ENCODE results near the gene MYOG. TPM values are rescaled to one million over a fixed set of nuclear protein-coding genes. Genes with fewer than 3 reads are reported as not detected.

Gene MYOG
- total RNA-seq, 1 experiment from 2014 or later, result not detected

- H3K4me1 Mint-ChIP-seq, result peaks cover 29 to 56% of the 10 kb centered on the region in 2 experiments
- no peak overlapping the region for H4K8ac ChIP-seq (replicated peaks; ENCODE audit: insufficient read length, low read depth, low read length)
- no peak overlapping the region for H3K4me2 ChIP-seq (ENCODE audit: insufficient read depth, insufficient read length, low read length)
- H3K14ac ChIP-seq (ENCODE audit: insufficient read depth, low read length), result no peak overlapping the region; the same call in 1 of the 2 replicates
- H3T11ph ChIP-seq (ENCODE audit: low read length), result no peak overlapping the region
- H3K23me2 ChIP-seq (ENCODE audit: insufficient read length, low read depth, low read length, poor library complexity, severe bottlenecking), result no peaks in the 10 kb centered on the region
- H3K27ac Mint-ChIP-seq, result no peak overlapping the region
- H2AFZ ChIP-seq (ENCODE audit: low read length), result no peak overlapping the region
- no peak overlapping the region for H3K23ac ChIP-seq (ENCODE audit: insufficient read length, low read depth, low read length)
- no peak overlapping the region for H2BK12ac ChIP-seq (ENCODE audit: insufficient read length, low read depth, low read length)
- no peaks in the 10 kb centered on the region for H3K9me3 Mint-ChIP-seq
- TF ChIP-seq, protein P1, sequence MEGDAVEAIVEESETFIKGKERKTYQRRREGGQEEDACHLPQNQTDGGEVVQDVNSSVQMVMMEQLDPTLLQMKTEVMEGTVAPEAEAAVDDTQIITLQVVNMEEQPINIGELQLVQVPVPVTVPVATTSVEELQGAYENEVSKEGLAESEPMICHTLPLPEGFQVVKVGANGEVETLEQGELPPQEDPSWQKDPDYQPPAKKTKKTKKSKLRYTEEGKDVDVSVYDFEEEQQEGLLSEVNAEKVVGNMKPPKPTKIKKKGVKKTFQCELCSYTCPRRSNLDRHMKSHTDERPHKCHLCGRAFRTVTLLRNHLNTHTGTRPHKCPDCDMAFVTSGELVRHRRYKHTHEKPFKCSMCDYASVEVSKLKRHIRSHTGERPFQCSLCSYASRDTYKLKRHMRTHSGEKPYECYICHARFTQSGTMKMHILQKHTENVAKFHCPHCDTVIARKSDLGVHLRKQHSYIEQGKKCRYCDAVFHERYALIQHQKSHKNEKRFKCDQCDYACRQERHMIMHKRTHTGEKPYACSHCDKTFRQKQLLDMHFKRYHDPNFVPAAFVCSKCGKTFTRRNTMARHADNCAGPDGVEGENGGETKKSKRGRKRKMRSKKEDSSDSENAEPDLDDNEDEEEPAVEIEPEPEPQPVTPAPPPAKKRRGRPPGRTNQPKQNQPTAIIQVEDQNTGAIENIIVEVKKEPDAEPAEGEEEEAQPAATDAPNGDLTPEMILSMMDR (conservative IDR thresholded peaks at IDR 0.05), result peak; percentile 25; the same call in 1 of the 3 replicates
- H3K4ac ChIP-seq (ENCODE audit: low read depth, low read length), result no peak overlapping the region
- no peak overlapping the region for H2BK120ac ChIP-seq (ENCODE audit: low read depth, low read length, poor library complexity, severe bottlenecking)
- H3K4me1 ChIP-seq (ENCODE audit: insufficient read depth, low read length), result no peaks in the 10 kb centered on the region; the same call in 1 of the 2 replicates
- H4K91ac ChIP-seq (ENCODE audit: insufficient read length, low read depth, low read length), result no peak overlapping the region
- H3K4me3 Mint-ChIP-seq, result no peak overlapping the region
- no peak overlapping the region for H3K56ac ChIP-seq (ENCODE audit: insufficient read length, low read depth, low read length)
- H3K9me3 ChIP-seq (ENCODE audit: control insufficient read depth, low read depth, low read length), result no peaks in the 10 kb centered on the region
- peaks cover 0 to 27% (median 9%) of the 10 kb centered on the region in 3 experiments; a peak in 5 of 7 replicates for H3K36me3 Mint-ChIP-seq (ENCODE audit: insufficient read depth in 1 of 3, low read depth in 3 of 3)
- no peak overlapping the region for H2BK15ac ChIP-seq (ENCODE audit: low read depth, low read length)
- H3K27me3 ChIP-seq (ENCODE audit: insufficient read depth, low read length), result no peaks in the 10 kb centered on the region
- H3K79me1 ChIP-seq (ENCODE audit: insufficient read depth, low read depth, low read length, poor library complexity, severe bottlenecking), result no peaks in the 10 kb centered on the region
- H3K27ac ChIP-seq (ENCODE audit: insufficient read length, low read depth, low read length), result no peak overlapping the region
- no CpG with 5 or more reads among the region's 23 CpGs for WGBS (ENCODE audit: extremely low coverage, insufficient read length, low lambda C conversion rate)
- H3K18ac ChIP-seq (ENCODE audit: insufficient read length, low read depth, low read length), result no peak overlapping the region
- H4K20me1 ChIP-seq (ENCODE audit: control insufficient read depth, insufficient read depth, insufficient read length), result no peaks in the 10 kb centered on the region
- DNase-seq, result peak; percentile 82
- no peak overlapping the region for H2AK5ac ChIP-seq (ENCODE audit: insufficient read length, low read length)
- no peak overlapping the region for H2BK5ac ChIP-seq (ENCODE audit: insufficient read length, low read length)
- no peak overlapping the region for H3K9ac ChIP-seq (ENCODE audit: extremely low read depth, insufficient read length, low read length)
- H3K79me2 ChIP-seq (ENCODE audit: insufficient read depth, low read length), result no peaks in the 10 kb centered on the region
- H2BK20ac ChIP-seq (ENCODE audit: low read depth, low read length, poor library complexity, severe bottlenecking), result no peak overlapping the region
- peaks cover 2% of the 10 kb centered on the region for H3K27me3 Mint-ChIP-seq (ENCODE audit: low read depth)
- no peak overlapping the region for H4K5ac ChIP-seq (ENCODE audit: insufficient read length, low read depth, low read length)
These were observed 37.2 kb downstream of the MYOG start for GRCh38 chr1:203048555-203049051.
